ENCODE results near the gene HMGB4. TPM values are rescaled to one million over a fixed set of nuclear protein-coding genes. Genes with fewer than 3 reads are reported as not detected.

HMGB4 gene
- total RNA-seq (not detected), polyA plus RNA-seq (not detected)
- long read RNA-seq, donor 1 = 0 reads
- long read RNA-seq, donor 2 = 0 reads
- long read RNA-seq, donor 3 = 0 reads

DNA sequence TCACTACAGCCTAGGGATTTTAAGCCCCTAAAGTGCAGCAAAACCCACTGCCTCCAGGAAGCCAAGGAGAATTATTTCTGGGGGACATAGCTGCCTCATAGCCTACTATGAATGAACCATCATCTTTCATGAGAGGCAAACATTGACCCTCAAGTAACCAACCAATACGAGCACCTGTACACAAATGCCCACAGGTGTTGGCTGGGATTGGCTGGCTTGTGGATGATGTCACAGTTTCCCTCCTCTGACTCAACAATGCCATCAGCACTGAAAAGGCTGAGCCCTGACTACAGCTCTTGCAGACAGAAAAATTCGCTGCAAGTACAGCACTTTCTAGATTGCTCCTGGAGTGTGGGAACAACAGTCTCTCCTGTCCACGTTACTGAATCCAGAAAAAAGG is at the start of gene HMGB4:
HMGB4 (plus strand) TSS at position 301 of the 400 bp plus-strand sequence. CDS start 113 bp downstream, outside the sequence.
- Histone ChIP-seq H3K9me3 (peaks cover 0 to 3% (median 0%) of the 10 kb centered on the region in 11 donors), H3K4me3 (no peak within 1 kb of the TSS), H3K27ac (no peak within 1 kb of the TSS), H3K4me1 (no peaks in the 10 kb centered on the region), H3K27me3 (peaks cover 0 to 26% (median 12%) of the 10 kb centered on the region in 7 donors), H3K36me3 (no peaks in the 10 kb centered on the region)
- WGBS, 2 donors = 77 to 88% methylated on average over 3 of the region's 3 CpGs
- intact Hi-C loops (cut with DNase I) = no loop called here
- ATAC-seq (no peak), DNase-seq (no peak)
- TF ChIP-seq, protein P1, sequence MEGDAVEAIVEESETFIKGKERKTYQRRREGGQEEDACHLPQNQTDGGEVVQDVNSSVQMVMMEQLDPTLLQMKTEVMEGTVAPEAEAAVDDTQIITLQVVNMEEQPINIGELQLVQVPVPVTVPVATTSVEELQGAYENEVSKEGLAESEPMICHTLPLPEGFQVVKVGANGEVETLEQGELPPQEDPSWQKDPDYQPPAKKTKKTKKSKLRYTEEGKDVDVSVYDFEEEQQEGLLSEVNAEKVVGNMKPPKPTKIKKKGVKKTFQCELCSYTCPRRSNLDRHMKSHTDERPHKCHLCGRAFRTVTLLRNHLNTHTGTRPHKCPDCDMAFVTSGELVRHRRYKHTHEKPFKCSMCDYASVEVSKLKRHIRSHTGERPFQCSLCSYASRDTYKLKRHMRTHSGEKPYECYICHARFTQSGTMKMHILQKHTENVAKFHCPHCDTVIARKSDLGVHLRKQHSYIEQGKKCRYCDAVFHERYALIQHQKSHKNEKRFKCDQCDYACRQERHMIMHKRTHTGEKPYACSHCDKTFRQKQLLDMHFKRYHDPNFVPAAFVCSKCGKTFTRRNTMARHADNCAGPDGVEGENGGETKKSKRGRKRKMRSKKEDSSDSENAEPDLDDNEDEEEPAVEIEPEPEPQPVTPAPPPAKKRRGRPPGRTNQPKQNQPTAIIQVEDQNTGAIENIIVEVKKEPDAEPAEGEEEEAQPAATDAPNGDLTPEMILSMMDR (IDR thresholded peaks at IDR 0.05) = no peak

DNA sequence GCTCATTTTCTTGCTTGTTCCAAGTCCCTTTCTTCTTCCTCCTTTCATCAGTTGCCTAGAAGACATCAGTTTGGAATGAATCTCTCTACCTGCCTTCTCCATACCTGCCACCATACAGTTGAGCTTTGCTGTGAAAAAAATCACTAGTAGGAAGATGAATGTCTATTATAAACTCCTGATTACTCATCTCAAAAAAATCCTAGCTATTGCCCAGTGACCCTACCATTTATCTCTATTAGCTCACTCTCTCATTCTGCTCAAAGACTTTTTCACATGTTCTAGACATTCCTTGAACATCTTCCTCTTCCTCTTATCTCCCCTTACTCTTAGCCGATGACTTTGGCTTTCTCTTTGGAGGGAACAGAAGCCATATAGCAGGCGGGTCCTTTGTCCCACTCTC is 49.7 kb upstream of the HMGB4 start:
- peaks cover 0 to 8% (median 3%) of the 10 kb centered on the region in 7 donors for H3K27me3 ChIP-seq
- peaks cover 0 to 11% (median 2%) of the 10 kb centered on the region in 11 donors for H3K9me3 ChIP-seq
- no peaks in the 10 kb centered on the region for H3K4me1 ChIP-seq
- H3K36me3 ChIP-seq = no peaks in the 10 kb centered on the region
- TF ChIP-seq, protein P1 (IDR thresholded peaks at IDR 0.05) = no peak
- DNase-seq = no peak
- ATAC-seq = no peak
- WGBS, 2 donors = 74 to 79% methylated on average over 2 of the region's 2 CpGs
- intact Hi-C loops (cut with DNase I) = no loop called here
- no peak overlapping the region for H3K27ac ChIP-seq
- H3K4me3 ChIP-seq = no peak overlapping the region

DNA sequence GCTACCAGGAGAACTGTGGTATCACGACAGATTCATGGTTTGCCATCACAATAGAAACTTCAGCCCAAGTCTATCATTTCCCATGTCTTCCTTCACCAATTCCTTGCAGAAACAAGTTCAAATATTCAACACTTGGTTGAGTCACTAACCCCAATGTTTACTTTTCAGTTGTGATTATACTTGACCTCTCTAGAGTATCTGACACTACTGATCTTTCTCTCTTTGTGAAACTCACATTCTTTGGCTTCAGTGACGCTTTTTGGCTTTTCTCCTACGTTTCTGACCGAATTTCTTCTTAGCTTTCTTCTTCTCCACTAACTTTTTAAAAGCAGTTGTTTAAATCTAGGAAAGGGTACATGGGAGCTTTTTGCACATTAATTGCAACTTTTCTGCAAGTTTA is 48.8 kb upstream of the HMGB4 start:
- DNase-seq (no peak), ATAC-seq (no peak)
- 63 to 70% methylated on average over 4 of the region's 4 CpGs for WGBS, 2 donors
- peaks cover 0 to 2% (median 0%) of the 10 kb centered on the region in 11 donors for H3K9me3 ChIP-seq
- no peak overlapping the region for H3K4me3 ChIP-seq
- no peaks in the 10 kb centered on the region for H3K36me3 ChIP-seq
- TF ChIP-seq, protein P1 (IDR thresholded peaks at IDR 0.05) = no peak
- H3K4me1 ChIP-seq = no peaks in the 10 kb centered on the region
- H3K27ac ChIP-seq = no peak overlapping the region
- intact Hi-C loops (cut with DNase I) = no loop called here
- H3K27me3 ChIP-seq = peaks cover 0 to 8% (median 3%) of the 10 kb centered on the region in 7 donors

GRCh38 chr1:33818071-33818470 is 45.8 kb upstream of the HMGB4 start:
- peaks cover 0 to 21% (median 3%) of the 10 kb centered on the region in 7 donors for H3K27me3 ChIP-seq
- TF ChIP-seq, protein P1 (IDR thresholded peaks at IDR 0.05) = no peak
- no peak overlapping the region for H3K27ac ChIP-seq
- DNase-seq (no peak), ATAC-seq (no peak)
- WGBS, 2 donors = 75 to 76% methylated on average over 3 of the region's 3 CpGs
- H3K4me3 ChIP-seq = no peak overlapping the region
- intact Hi-C loops (cut with DNase I) = no loop called here
- no peaks in the 10 kb centered on the region for H3K4me1 ChIP-seq
- H3K36me3 ChIP-seq = no peaks in the 10 kb centered on the region
- no peaks in the 10 kb centered on the region for H3K9me3 ChIP-seq

Measured in heart right ventricle (tissue), 16 donors.